SK-N-SH (cell line): Measurements from ENCODE around the gene UCP2. TPM values are rescaled to one million over a fixed set of nuclear protein-coding genes. Genes with fewer than 3 reads are reported as not detected.

Source experiments
- CTCF ChIA-PET: fragments of 300-600, 350-600 bp; formaldehyde crosslinking; extraction: SDS; loops from one replicate; lab custom pipeline; 2021; lab: Yijun Ruan, JAX
- POLR2A ChIA-PET: fragments of 350-600 bp; sonication (Branson Sonifier 250); formaldehyde crosslinking; extraction: SDS; loops from one replicate; lab custom pipeline; 2020; ENCODE audit warnings: antibody characterized with exemption, inconsistent platforms; lab: Yijun Ruan, JAX
- DNase-seq: peaks from one replicate; pipeline ENCODE4 v3.0.0; 2012
- H2AFZ ChIP-seq: fragments of 200-600 bp; sonication (generic); 2 replicates; pipeline ENCODE4 v1.8.1; 2016; ENCODE audit warnings: antibody characterized with exemption, mild to moderate bottlenecking, low read depth
- H3F3A ChIP-seq: fragments of 200-600 bp; sonication (generic); replicated peaks from 2 replicates; pipeline ENCODE3; 2016; ENCODE audit warnings: antibody characterized with exemption, mild to moderate bottlenecking; ENCODE audit not compliant: insufficient read depth
- H3K27ac ChIP-seq, 2 experiments: fragments of 200-500 bp in 1 of 2; fragments of 200-600 bp in 1 of 2; sonication (Bioruptor generic) in 1 of 2; sonication (generic), shearing (Covaris generic) in 1 of 2; 2 replicates each; pipeline versions ENCODE4 v1.5.1 to v1.6.1; 2014 to 2016; ENCODE audit warnings: low read depth in 2 of 2, inconsistent platforms in 1 of 2, low read length in 1 of 2, mild to moderate bottlenecking in 1 of 2, mixed read lengths in 1 of 2
- H3K27me3 ChIP-seq: fragments of 200-600 bp; sonication (generic), shearing (Covaris generic); 2 replicates; pipeline ENCODE4 v1.6.1; 2016; ENCODE audit warnings: mixed run types; ENCODE audit not compliant: insufficient read depth
- H3K36me3 ChIP-seq, 2 experiments: fragments of 200-500 bp in 1 of 2; fragments of 200-600 bp in 1 of 2; sonication (Bioruptor generic) in 1 of 2; sonication (generic) in 1 of 2; replicated peaks in 1 of 2; 2 replicates each; pipeline versions ENCODE3 to v1.5.1; 2014 to 2016; ENCODE audit warnings: low read length in 1 of 2, mild to moderate bottlenecking in 1 of 2; ENCODE audit not compliant: insufficient read depth in 2 of 2, control insufficient read depth in 1 of 2
- H3K4me1 ChIP-seq, 2 experiments: fragments of 200-500 bp in 1 of 2; fragments of 200-600 bp in 1 of 2; sonication (Bioruptor generic) in 1 of 2; sonication (generic), shearing (Covaris generic) in 1 of 2; 2 replicates each; pipeline versions ENCODE4 v1.5.1 to v1.6.1; 2014 to 2016; ENCODE audit warnings: low read depth in 1 of 2, low read length in 1 of 2, mixed run types in 1 of 2; ENCODE audit not compliant: insufficient read depth in 2 of 2, control insufficient read depth in 1 of 2
- H3K4me2 ChIP-seq: fragments of 200-600 bp; sonication (generic), shearing (Covaris generic); 2 replicates; pipeline ENCODE4 v1.6.1; 2017; ENCODE audit warnings: mixed run types
- H3K4me3 ChIP-seq, 2 experiments: fragments of 200-500 bp in 1 of 2; fragments of 200-600 bp in 1 of 2; sonication (Bioruptor generic) in 1 of 2; sonication (generic), shearing (Covaris generic) in 1 of 2; 2 replicates each; pipeline versions ENCODE4 v1.5.1 to v1.8.1; 2014 to 2016; ENCODE audit warnings: low read depth in 2 of 2, inconsistent platforms in 1 of 2, low read length in 1 of 2, mild to moderate bottlenecking in 1 of 2, mixed read lengths in 1 of 2, moderate library complexity in 1 of 2
- H3K79me2 ChIP-seq: fragments of 200-600 bp; sonication (generic); 2 replicates; pipeline ENCODE4 v1.8.1; 2017; ENCODE audit warnings: mild to moderate bottlenecking; ENCODE audit not compliant: insufficient read depth
- H3K9ac ChIP-seq: fragments of 200-600 bp; sonication (generic); 2 replicates; pipeline ENCODE4 v1.6.1; 2017; ENCODE audit warnings: mixed run types
- H3K9me2 ChIP-seq: fragments of 200-600 bp; sonication (generic); 2 replicates; pipeline ENCODE4 v1.6.1; 2017; ENCODE audit warnings: mixed run types
- H3K9me3 ChIP-seq: fragments of 200-600 bp; sonication (generic); 2 replicates; pipeline ENCODE4 v1.6.1; 2017; ENCODE audit warnings: mixed run types, mild to moderate bottlenecking, moderate library complexity
- H4K20me1 ChIP-seq: fragments of 200-600 bp; sonication (generic); 2 replicates; pipeline ENCODE4 v1.6.1; 2017; ENCODE audit warnings: mild to moderate bottlenecking, mixed run types; ENCODE audit not compliant: insufficient read depth
- CTCF ChIP-seq: fragments of 200-600 bp; sonication (generic); IDR thresholded peaks from 2 replicates; pipeline ENCODE4 v1.6.1; 2017; ENCODE audit warnings: antibody characterized with exemption, mild to moderate bottlenecking, moderate library complexity
- FOSL2 ChIP-seq: IDR thresholded peaks from 2 replicates; pipeline ENCODE4 v1.4.0; 2012; ENCODE audit warnings: low read depth, mild to moderate bottlenecking, moderate library complexity, borderline replicate concordance
- FOXJ3 ChIP-seq: sonication (generic); formaldehyde crosslinking; IDR thresholded peaks from 2 replicates; pipeline ENCODE4 v1.5.1; 2020; ENCODE audit warnings: mild to moderate bottlenecking, missing genetic modification reagents
- FOXM1 ChIP-seq: IDR thresholded peaks from 2 replicates; pipeline ENCODE4 v1.4.0; 2012; ENCODE audit warnings: low read depth, mild to moderate bottlenecking
- GABPA ChIP-seq: IDR thresholded peaks from 2 replicates; pipeline ENCODE4 v1.4.0; 2012; ENCODE audit warnings: low read depth, mild to moderate bottlenecking
- GATA2 ChIP-seq: sonication (generic); formaldehyde crosslinking; IDR thresholded peaks from 2 replicates; pipeline ENCODE4 v1.5.0; 2020; ENCODE audit warnings: mild to moderate bottlenecking, missing genetic modification reagents
- MXI1 ChIP-seq: IDR thresholded peaks from 2 replicates; pipeline ENCODE4 v1.6.1; 2012; ENCODE audit warnings: mild to moderate bottlenecking, low read depth, low read length, improper control_type of control experiment
- NFIC ChIP-seq: IDR thresholded peaks from 2 replicates; pipeline ENCODE4 v1.4.0; 2012; ENCODE audit warnings: borderline replicate concordance
- POLR2AphosphoS5 ChIP-seq: IDR thresholded peaks from 2 replicates; pipeline ENCODE4 v1.6.1; 2012; ENCODE audit warnings: low read depth, low read length
- RCOR1 ChIP-seq: fragments of 150-350 bp; IDR thresholded peaks from 2 replicates; pipeline ENCODE4 v1.6.1; 2017; ENCODE audit warnings: antibody characterized with exemption, low read length
- RFX5 ChIP-seq: IDR thresholded peaks from 2 replicates; pipeline ENCODE4 v1.6.1; 2012; ENCODE audit warnings: mild to moderate bottlenecking, improper control_type of control experiment, low read length
- SIN3A ChIP-seq: IDR thresholded peaks from 2 replicates; pipeline ENCODE4 v1.6.1; 2012; ENCODE audit warnings: low read depth, mild to moderate bottlenecking, low read length, moderate library complexity, borderline replicate concordance
- TAF1 ChIP-seq: IDR thresholded peaks from 2 replicates; pipeline ENCODE4 v1.6.1; 2012; ENCODE audit warnings: low read depth, mild to moderate bottlenecking, low read length, moderate library complexity, borderline replicate concordance
- USF1 ChIP-seq: IDR thresholded peaks from 2 replicates; pipeline ENCODE4 v1.4.0; 2012; ENCODE audit warnings: low read depth, borderline replicate concordance
- WGBS: methylation state at CpG from one replicate; pipeline ENCODE4 v1.1.6; 2017; ENCODE audit warnings: low lambda C conversion rate; 5-methylcytosine and 5-hydroxymethylcytosine counted together
- polyA plus RNA-seq, 3 experiments: library from polyadenylated mRNA; depleted of rRNA; stranded (reverse); fragments of >200 nt; gene quantifications; 2 replicates each; pipeline ENCODE4 v1.2.3, GENCODE V29; 2012
- TF ChIP-seq, protein P1 (sequence below): fragments of 150-350 bp; IDR thresholded peaks from 2 replicates; pipeline ENCODE4 v1.6.1; 2016; ENCODE audit warnings: mild to moderate bottlenecking, low read depth, low read length
- TF ChIP-seq, protein P2 (sequence below): IDR thresholded peaks from 2 replicates; pipeline ENCODE4; 2012

Gene UCP2
- polyA plus RNA-seq, 1 of the 3 experiments (the other 2 are of a cell fraction): 36.0 TPM

DNA sequence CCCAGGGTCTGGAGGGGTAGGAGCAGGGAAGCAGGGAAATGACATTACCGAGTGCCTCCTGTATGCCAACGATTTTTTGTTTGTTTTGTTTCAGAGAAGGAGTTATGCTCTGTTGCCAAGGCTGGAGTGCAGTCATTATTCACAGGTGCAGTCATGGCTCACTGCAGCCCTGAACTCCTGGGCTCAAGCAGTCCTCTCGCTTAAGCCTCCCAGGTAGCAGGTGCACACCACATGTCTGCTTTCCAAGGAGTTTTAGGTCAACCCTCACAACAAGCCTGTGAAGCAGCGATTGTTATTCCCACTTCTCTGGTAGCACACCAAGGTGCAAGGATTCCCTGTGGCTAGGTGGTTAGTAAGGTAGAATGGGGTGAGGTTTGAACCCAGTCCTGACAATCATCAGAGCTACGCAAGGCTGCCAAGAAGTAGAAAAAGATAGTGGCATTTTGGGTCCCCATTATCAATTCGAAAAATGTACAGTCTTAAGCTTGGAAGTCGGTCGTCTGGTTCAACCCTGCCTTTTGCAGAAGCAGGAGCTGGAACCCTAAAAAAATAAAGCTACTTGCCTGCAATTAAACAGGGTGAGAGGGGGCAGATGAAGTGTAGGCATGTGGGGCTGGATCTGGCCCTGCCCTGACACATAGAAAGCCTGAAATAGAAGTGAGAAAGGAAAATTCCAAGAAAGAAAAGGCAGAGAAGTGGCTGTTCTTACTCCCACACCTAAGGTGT is 17.1 kb upstream of the UCP2 start:
- DNase-seq: no peak
- Histone ChIP-seq H3K9ac (no peak overlapping the region), H3K9me2 (no peaks in the 10 kb centered on the region), H3F3A (peaks cover 4% of the 10 kb centered on the region), H3K27ac (no peak overlapping the region), H3K4me3 (no peak overlapping the region), H3K4me2 (no peak overlapping the region), H3K4me1 (no peaks in the 10 kb centered on the region), H2AFZ (no peak overlapping the region), H3K36me3 (peaks cover 0 to 12% of the 10 kb centered on the region in 2 experiments), H3K27me3 (no peaks in the 10 kb centered on the region), H3K79me2 (no peaks in the 10 kb centered on the region), H4K20me1 (no peaks in the 10 kb centered on the region), H3K9me3 (no peaks in the 10 kb centered on the region)
- CTCF ChIA-PET: no interaction called here
- WGBS: 84% methylated on average over 8 of the region's 8 CpGs
- POLR2A ChIA-PET: no interaction called here
- TF ChIP-seq USF1 (no peak), FOSL2 (no peak), GABPA (no peak), SIN3A (no peak), CTCF (no peak)
- TF ChIP-seq, protein P1, sequence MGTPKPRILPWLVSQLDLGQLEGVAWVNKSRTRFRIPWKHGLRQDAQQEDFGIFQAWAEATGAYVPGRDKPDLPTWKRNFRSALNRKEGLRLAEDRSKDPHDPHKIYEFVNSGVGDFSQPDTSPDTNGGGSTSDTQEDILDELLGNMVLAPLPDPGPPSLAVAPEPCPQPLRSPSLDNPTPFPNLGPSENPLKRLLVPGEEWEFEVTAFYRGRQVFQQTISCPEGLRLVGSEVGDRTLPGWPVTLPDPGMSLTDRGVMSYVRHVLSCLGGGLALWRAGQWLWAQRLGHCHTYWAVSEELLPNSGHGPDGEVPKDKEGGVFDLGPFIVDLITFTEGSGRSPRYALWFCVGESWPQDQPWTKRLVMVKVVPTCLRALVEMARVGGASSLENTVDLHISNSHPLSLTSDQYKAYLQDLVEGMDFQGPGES: no peak

- Histone ChIP-seq H3K9me2 (no peaks in the 10 kb centered on the region), H3K79me2 (no peaks in the 10 kb centered on the region), H3K4me3 (no peak overlapping the region), H4K20me1 (no peaks in the 10 kb centered on the region), H3F3A (peaks cover 4% of the 10 kb centered on the region), H3K9ac (no peak overlapping the region), H2AFZ (no peak overlapping the region), H3K27ac (no peak overlapping the region), H3K4me2 (no peak overlapping the region), H3K36me3 (peaks cover 0 to 12% of the 10 kb centered on the region in 2 experiments), H3K27me3 (no peaks in the 10 kb centered on the region), H3K4me1 (no peaks in the 10 kb centered on the region), H3K9me3 (no peaks in the 10 kb centered on the region)
- 91% methylated on average over 13 of the region's 13 CpGs for WGBS
- POLR2A ChIA-PET: no interaction called here
- DNase-seq: no peak
- CTCF ChIA-PET: no interaction called here
- TF ChIP-seq POLR2AphosphoS5 (no peak), NFIC (no peak), CTCF (no peak), RCOR1 (no peak), FOXJ3 (CRISPR knock-in tag) (no peak), TAF1 (no peak), RFX5 (no peak), GATA2 (CRISPR knock-in tag) (no peak), MXI1 (no peak), FOXM1 (no peak), GABPA (no peak)
- TF ChIP-seq, protein P1: no peak
- TF ChIP-seq, protein P2, sequence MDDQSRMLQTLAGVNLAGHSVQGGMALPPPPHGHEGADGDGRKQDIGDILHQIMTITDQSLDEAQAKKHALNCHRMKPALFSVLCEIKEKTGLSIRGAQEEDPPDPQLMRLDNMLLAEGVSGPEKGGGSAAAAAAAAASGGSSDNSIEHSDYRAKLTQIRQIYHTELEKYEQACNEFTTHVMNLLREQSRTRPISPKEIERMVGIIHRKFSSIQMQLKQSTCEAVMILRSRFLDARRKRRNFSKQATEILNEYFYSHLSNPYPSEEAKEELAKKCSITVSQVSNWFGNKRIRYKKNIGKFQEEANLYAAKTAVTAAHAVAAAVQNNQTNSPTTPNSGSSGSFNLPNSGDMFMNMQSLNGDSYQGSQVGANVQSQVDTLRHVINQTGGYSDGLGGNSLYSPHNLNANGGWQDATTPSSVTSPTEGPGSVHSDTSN: no peak
These were observed 16.4 kb upstream of the UCP2 start for GRCh38 chr11:73998846-73999575.
